HG03139 (cell line): ENCODE measurements around the gene PTPRN2.
"Not testable (repeated sequence)": the region's sequence is repeated elsewhere in the genome, so short reads cannot be mapped to it uniquely, and the experiment has no call there.

Source experiments
- ATAC-seq: cut with Tn5 transposase; IDR thresholded peaks from one replicate; pipeline ENCODE4 v1.9.1; 2021; ENCODE audit not compliant: unreplicated experiment

The PTPRN2 gene

GRCh38 chr7:157994319-157994718 is 593.3 kb downstream of the PTPRN2 start:
- ATAC-seq: no peak

DNA sequence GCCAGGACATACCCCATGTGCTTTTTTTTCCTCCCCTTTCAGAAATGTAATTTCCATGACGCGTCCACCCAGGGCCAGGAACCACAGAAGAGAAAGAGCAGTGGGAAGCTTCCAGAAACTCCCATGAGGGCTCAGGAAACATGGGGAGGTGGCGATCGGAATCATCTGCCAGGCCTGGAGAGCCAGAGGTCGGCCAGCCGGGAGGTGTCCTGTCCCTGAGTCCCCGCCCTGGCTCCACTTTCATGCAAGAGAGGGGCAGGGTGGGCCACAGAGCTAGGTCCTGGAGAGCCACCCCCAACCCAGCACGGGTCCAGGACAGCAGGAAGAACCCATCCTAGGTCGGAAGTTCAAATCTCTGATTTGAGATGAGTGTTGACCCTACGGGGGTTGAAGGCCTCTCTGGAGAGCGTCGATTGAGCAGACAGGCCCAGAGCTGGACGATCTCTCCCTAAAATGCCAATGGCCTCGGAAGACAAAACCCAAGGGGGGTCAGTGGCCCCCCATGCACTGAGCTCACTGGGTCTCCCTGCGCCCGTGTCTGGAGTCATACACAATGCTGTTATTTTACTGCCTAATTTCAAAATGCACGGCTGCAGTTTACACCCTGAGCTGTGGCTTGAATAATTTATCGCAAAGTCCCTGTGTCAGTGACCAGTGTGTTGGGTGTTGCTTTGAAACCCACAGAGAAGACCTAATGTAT is 594.1 kb downstream of the PTPRN2 start:
- ATAC-seq: no peak

DNA sequence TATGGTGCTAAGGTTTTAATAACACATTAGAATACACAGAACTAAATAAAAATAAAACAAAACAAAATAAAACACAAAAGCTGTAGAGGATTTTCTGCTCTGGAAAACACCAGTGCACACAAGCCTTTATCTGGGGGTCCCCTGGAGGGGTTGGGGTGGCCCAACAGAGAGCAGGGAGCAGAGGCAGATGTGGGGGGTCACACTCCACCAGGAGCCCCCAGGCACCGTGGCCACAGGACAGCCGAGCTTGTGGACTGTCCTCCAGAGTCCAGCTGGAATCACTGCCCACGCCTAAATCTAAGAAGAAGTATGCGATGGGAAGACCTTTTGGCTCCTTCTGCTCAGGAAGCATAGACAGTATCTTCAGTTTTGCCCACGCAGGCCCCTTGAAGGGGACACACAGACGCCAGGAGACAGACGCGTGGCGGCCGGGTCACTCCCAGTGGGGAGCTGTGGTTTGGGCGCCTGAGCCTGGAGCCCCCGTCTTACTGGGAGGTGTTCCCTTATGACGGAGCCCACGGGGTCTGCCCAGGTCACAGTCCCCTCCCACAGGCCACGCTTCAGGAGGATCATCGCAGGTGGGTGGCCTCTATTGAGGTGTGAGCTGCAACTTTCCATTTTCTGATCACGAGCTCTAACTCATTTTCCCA is 595.0 kb downstream of the PTPRN2 start:
- ATAC-seq: no peak

- ATAC-seq: no peak
These were observed 595.9 kb downstream of the PTPRN2 start for GRCh38 chr7:157991761-157992160.

DNA sequence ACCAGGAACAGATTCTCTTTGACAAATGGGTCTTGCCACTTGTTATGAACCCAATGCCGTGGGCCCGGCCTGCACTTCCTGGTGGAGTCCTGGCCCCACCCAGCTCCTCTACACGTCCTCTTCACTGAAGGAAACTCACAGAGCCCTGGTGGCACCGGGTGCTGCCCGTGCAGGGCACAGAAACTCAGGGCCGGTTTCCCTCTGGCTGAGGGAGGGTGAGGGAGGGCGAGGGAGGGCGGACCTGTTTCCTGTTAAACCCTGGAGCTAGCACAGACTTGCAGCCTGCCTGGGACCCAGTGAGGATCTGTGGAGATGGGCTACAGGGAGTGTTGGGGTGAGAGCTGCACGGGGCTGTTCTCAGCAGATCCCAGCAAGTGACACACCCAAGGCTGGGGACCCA is 596.3 kb downstream of the PTPRN2 start:
- ATAC-seq: no peak

- no peak for ATAC-seq
These were observed 596.8 kb downstream of the PTPRN2 start for GRCh38 chr7:157990881-157991250.

DNA sequence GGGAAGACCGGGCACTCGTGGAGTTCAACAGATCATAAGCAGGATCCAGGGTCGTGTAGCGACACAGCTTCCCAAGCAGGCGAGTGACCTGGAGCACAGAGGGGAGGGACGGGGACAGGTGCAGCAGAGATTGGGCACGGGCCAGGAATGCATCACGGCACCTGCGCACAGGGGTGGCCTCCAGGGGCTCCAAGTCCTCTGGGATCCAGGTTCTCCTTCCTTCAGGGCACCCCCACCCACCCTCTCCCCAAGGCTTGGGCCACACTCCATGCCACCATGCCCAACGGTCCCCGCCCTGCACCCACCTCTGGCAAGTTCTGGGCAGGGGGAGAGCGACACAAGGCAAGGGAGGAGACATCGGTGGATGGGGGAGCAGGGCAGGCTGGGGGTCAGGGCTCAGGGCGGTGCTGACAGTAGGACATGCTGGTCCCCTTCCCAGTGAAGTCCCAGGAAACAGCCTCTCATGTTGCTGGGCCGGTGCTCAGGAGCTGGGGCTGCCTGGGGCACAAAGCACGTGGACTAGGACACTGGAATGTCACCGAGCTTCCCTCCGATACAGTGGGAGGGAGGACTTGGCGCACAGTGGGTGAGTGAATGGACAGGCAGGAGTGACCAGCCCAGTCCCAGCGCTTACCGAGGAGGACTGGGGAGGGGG is 597.3 kb downstream of the PTPRN2 start:
- ATAC-seq: no peak

DNA sequence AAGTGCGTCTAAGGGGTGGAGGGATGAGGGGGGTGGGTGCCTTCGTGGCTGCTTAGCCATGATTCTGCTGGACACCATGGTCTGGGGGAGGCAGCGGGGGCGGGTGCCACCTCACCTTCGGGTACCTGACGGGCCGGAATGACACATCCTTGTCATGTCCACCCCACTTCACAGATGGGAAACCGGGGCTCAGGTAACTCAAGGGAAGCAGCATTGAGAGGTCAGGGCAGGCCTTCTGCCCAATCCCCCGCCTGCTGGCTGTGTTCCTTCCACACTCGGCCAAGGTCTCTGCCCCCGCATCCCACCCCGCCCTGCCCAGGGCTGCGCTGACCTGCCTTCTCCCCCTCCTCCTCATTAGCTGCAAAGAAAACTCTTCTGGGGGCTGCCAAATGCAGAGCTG is 598.0 kb downstream of the PTPRN2 start:
- no peak for ATAC-seq

DNA sequence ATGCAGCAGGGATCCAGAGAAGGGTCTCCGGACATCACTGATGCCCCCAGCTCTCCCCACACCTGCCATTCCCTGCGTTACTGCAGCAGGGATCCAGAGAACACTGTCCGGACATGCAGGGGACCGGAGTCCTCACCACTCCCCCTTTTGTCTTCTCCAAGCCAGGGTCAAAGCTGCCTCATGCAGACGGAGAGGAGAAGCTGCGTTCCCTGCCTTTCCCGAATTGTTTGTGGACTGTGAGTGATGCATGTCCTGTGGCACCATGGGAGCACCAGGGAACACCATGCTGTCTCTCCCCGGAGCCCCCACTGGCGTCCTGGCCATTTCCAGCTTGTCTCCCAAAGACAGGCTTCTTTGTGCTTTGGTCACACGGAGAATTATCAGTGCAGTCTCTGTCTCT is 599.7 kb downstream of the PTPRN2 start:
- ATAC-seq: no peak

DNA sequence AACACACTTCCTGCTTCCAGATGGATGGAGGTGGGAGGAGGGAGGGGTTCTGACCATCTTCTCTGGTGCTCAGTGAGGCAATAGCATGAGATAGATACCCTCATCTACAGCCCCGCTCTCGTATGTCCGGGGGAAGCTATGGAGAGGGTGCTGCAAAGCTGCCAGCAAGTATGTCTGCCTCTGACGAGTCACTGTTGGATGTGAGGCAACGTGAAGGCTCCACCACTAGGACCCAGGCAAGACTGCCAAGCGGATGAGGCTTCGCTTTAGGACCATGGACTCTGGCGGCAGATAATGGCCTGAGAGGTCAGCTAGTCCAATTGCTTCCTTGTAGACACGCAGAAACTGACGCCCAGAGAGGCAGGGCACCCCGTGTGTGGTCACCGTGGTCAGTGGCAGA is 601.6 kb downstream of the PTPRN2 start:
- ATAC-seq: no peak

DNA sequence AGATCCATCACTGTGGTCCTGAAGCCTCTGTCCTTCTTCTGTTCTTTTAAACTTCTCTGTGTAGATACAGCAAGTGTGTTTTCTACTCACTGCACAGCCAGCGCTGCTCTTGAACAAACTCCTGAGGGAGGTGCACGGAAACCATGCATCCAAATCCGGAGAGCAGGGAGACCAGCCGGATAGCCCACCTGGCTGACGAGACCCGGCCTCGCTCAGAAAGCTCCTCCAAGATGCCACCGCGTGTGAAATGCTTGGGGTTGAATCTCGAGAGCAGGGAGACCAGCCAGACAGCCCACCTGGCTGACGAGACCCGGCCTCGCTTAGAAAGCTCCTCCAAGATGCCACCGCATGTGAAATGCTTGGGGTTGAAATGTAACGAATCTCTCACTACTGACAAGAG is 602.0 kb downstream of the PTPRN2 start:
- ATAC-seq: no peak

DNA sequence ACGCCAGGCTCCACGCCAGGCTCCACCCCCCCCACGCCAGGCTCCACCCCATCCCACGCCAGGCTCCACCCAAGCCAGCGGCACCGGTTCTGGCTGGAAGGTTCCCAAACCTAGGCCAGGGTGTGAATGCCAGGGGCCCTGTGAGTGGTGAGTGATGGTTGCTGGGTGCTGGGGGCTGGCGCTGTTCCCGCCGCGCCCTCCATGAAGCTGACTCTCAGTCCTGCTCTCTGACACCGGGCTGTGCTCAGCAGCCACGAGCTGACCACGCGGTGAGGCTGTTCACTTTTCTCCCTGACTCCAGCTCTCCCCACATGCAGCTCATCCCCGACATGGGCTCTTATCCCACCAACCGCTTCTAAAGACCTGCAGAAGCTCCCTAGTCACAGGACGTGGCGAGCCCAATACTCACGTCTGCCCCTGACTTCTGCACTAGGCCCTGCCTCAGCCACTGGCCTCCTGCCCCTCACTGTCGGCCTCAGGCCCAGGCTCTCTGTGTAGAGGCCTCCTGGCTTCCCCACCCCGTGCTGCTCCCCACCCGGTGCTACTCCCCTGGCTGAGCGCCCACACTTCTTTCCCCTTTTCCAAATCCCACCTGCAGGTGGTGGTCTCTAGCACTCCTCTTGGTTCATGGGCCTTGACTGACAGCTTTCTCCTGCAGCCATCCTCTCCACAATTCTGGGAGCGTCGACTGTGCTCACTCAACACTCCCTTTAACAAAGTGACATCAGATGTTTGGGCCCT is 603.0 kb downstream of the PTPRN2 start:
- no peak for ATAC-seq

- no peak for ATAC-seq
These were observed 603.9 kb downstream of the PTPRN2 start for GRCh38 chr7:157983502-157984422.

DNA sequence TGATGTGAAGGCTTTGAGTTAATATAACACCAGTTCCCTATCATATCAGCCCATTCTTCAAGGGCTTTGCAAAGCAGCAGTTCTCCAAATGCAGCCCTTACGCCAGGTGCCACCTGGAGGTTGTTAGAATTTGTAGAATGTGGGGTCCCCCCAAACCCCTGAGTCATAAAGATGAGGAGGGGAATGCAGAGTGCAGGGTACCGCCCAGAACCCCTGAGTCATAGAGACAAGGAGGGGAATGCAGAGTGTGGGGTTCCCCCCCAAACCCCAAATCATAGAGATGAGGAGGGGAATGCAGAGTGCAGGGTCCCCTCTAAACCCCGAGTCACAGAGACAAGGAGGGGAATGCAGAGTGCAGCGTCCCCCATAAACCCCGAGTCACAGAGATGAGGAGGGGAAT is 605.8 kb downstream of the PTPRN2 start:
- no peak for ATAC-seq

- ATAC-seq: no peak
These were observed 606.8 kb downstream of the PTPRN2 start for GRCh38 chr7:157980774-157981173.

GRCh38 chr7:157980341-157980731 is 607.3 kb downstream of the PTPRN2 start:
- ATAC-seq: not testable (repeated sequence)

- no peak for ATAC-seq
These were observed 607.8 kb downstream of the PTPRN2 start for GRCh38 chr7:157979636-157980340.

DNA sequence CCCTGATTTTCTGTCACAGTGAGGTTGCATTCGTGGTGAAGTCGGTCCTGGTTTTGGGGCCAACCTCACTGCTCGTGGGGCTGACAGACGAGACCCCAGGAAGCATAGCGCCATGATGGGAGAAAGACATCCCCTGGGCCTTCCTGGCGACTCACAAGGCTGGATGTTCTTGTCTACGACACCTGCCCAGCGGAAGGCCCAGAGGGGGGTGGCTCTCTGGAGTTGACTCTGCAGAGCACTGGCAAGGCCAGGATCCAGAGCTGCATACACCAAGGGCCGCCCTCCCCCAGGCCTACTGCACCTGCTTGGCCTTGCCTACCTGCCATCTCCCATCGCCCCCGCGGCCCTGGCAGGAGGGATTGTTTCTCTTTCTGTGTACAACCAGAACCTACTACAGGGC is 608.9 kb downstream of the PTPRN2 start:
- ATAC-seq: no peak

- ATAC-seq: no peak
These were observed 609.7 kb downstream of the PTPRN2 start for GRCh38 chr7:157977717-157978496.
